ENCODE results near the gene MSI2.

MSI2 gene

GRCh38 chr17:57246257-57246656 is 10.1 kb upstream of the MSI2 start:
- no peak for DNase-seq (ENCODE audit: low read depth, low spot score)

- DNase-seq (ENCODE audit: low read depth, low spot score), result no peak
Measured at GRCh38 chr17:57247261-57247660, 9.1 kb upstream of the MSI2 start.

- no peak for DNase-seq (ENCODE audit: low read depth, low spot score)
Measured at GRCh38 chr17:57247913-57248312, 8.4 kb upstream of the MSI2 start.

GRCh38 chr17:57249520-57249919 is 6.8 kb upstream of the MSI2 start:
- DNase-seq (ENCODE audit: low read depth, low spot score), result no peak

GRCh38 chr17:57251211-57251787 is 5.0 kb upstream of the MSI2 start:
- DNase-seq (ENCODE audit: low read depth, low spot score), result no peak

- DNase-seq (ENCODE audit: low read depth, low spot score), result no peak
Measured at GRCh38 chr17:57253362-57254065, 2.8 kb upstream of the MSI2 start.

GRCh38 chr17:57255182-57255775 is 1.0 kb upstream of the MSI2 start:
- no peak for DNase-seq (ENCODE audit: low read depth, low spot score)

- peak; percentile 13 for DNase-seq (ENCODE audit: low read depth, low spot score)
Measured at GRCh38 chr17:57256708-57257112, 387 bp downstream of the MSI2 start.

- DNase-seq (ENCODE audit: low read depth, low spot score), result no peak
Measured at GRCh38 chr17:57257195-57257894, 1.0 kb downstream of the MSI2 start.

- DNase-seq (ENCODE audit: low read depth, low spot score), result no peak
Measured at GRCh38 chr17:57257895-57258851, 1.9 kb downstream of the MSI2 start.

- no peak for DNase-seq (ENCODE audit: low read depth, low spot score)
Measured at GRCh38 chr17:57259306-57259705, 3.0 kb downstream of the MSI2 start.

GRCh38 chr17:57259817-57260216 is 3.5 kb downstream of the MSI2 start:
- DNase-seq (ENCODE audit: low read depth, low spot score), result no peak

GRCh38 chr17:57260325-57261083 is 4.2 kb downstream of the MSI2 start:
- no peak for DNase-seq (ENCODE audit: low read depth, low spot score)

- no peak for DNase-seq (ENCODE audit: low read depth, low spot score)
Measured at GRCh38 chr17:57261084-57261461, 4.8 kb downstream of the MSI2 start.

GRCh38 chr17:57262557-57262956 is 6.2 kb downstream of the MSI2 start:
- DNase-seq (ENCODE audit: low read depth, low spot score), result no peak

- no peak for DNase-seq (ENCODE audit: low read depth, low spot score)
Measured at GRCh38 chr17:57264250-57264649, 7.9 kb downstream of the MSI2 start.

GRCh38 chr17:57264776-57265175 is 8.5 kb downstream of the MSI2 start:
- DNase-seq (ENCODE audit: low read depth, low spot score), result no peak

- no peak for DNase-seq (ENCODE audit: low read depth, low spot score)
Measured at GRCh38 chr17:57266902-57267311, 10.6 kb downstream of the MSI2 start.

GRCh38 chr17:57268181-57268580 is 11.9 kb downstream of the MSI2 start:
- DNase-seq (ENCODE audit: low read depth, low spot score), result no peak

GRCh38 chr17:57269052-57269451 is 12.7 kb downstream of the MSI2 start:
- no peak for DNase-seq (ENCODE audit: low read depth, low spot score)
